Transverse colon (tissue), 3 donors: ENCODE data around the gene DMRTC1B.
"Not testable (repeated sequence)": the region's sequence is repeated elsewhere in the genome, so short reads cannot be mapped to it uniquely, and the experiment has no call there.

Experiments used
- POLR2A ChIP-seq: fragments of 450-650 bp; IDR thresholded peaks from one replicate; pipeline ENCODE4 v1.6.1; 2016; ENCODE audit warnings: antibody characterized with exemption, mild to moderate bottlenecking, moderate library complexity
- TF ChIP-seq, protein P1 (sequence below), 5 experiments: fragments of 200-600 bp in 3 of 5; fragments of 450-650 bp in 2 of 5; sonication (generic) in 3 of 5; IDR thresholded peaks; 1 replicate in 2 of 5; 2 replicates in 3 of 5; pipeline ENCODE4 v1.5.1; 2016 to 2017; ENCODE audit warnings: antibody characterized with exemption in 5 of 5, inconsistent platforms in 3 of 5, mild to moderate bottlenecking in 2 of 5, moderate library complexity in 1 of 5

DNA sequence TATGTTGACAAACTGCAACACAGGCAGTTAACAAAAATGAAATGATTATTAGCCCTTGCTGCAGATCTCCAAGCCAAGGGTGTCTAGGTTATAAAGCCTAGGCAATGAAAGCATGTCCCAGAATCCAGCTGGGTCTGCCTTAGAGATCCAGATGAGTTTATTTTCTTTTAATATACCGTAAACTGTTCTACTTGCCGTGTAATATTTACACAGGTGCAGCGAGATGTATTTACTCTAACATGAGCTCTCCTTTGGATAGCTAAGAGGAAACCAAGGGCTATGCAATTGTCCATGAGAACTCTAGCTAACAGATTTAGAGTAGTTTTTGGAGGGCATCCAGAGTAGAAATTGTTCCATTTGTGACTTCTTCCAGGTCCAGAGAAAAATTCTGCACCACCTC, 28.1 kb upstream of the DMRTC1B start:
- TF ChIP-seq, protein P1, sequence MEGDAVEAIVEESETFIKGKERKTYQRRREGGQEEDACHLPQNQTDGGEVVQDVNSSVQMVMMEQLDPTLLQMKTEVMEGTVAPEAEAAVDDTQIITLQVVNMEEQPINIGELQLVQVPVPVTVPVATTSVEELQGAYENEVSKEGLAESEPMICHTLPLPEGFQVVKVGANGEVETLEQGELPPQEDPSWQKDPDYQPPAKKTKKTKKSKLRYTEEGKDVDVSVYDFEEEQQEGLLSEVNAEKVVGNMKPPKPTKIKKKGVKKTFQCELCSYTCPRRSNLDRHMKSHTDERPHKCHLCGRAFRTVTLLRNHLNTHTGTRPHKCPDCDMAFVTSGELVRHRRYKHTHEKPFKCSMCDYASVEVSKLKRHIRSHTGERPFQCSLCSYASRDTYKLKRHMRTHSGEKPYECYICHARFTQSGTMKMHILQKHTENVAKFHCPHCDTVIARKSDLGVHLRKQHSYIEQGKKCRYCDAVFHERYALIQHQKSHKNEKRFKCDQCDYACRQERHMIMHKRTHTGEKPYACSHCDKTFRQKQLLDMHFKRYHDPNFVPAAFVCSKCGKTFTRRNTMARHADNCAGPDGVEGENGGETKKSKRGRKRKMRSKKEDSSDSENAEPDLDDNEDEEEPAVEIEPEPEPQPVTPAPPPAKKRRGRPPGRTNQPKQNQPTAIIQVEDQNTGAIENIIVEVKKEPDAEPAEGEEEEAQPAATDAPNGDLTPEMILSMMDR (IDR thresholded peaks at IDR 0.05): not testable (repeated sequence)
- TF ChIP-seq POLR2A: not testable (repeated sequence)
